ENCODE results near the gene NPR1. TPM values are rescaled to one million over a fixed set of nuclear protein-coding genes. Genes with fewer than 3 reads are reported as not detected.
"Not testable (repeated sequence)": the region's sequence is repeated elsewhere in the genome, so short reads cannot be mapped to it uniquely, and the experiment has no call there.

Gene NPR1
- polyA plus RNA-seq, 4 donors = 0.22 to 18.1 (median 1.4) TPM

DNA sequence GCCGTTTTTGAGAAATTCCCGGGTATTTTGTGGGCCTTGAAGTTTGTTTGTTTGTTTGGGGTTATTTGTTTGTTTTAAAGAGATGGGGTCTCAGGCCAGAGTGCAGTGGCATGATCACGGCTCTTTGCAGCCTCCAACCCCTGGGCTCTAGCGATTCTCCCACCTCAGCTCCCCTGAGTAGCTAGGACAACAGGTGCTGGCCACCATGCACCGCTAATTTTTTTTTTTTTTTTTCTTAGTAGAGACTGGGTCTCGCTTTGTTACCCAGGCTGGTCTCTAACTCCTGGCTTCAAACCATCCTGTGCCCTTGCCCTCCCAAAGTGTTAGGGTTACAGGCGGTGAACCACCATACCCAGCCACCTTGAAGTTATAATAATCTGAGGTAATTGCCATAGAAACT lies 42.6 kb upstream of the NPR1 start:
- FAIRE-seq = no peak
- 80 to 86% (median 86%) methylated on average over 7 of the region's 7 CpGs for WGBS, 3 donors

DNA sequence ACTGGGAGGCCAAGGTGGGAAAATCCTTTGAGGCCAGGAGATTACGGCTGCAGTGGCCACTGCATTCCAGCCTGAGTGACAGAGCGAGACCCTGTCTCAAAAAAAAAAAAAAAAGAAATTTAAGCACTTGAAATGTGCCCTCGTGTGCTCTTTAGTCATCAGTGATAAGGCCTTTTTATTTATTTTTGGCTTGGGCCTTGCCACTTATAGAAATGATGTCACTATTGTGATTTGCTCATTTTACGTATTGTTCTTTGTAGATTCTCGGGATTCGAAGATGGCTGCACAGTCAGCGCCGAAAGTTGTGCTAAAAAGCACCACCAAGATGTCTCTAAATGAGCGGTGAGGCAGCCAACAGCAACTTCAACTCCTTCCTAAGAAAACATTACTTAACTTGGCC lies 42.2 kb upstream of the NPR1 start:
- Histone ChIP-seq H3K9me3 (ENCODE audit: control insufficient read depth in 2 of 2, insufficient read depth in 1 of 2, low read depth in 1 of 2, low read length in 1 of 2) (no peaks in the 10 kb centered on the region), H3K36me3 (ENCODE audit: control insufficient read depth in 3 of 3, insufficient read depth in 2 of 3, low read depth in 1 of 3, low read length in 3 of 3) (peaks cover 10 to 49% (median 16%) of the 10 kb centered on the region in 3 donors), H3K4me1 (ENCODE audit: control insufficient read depth in 3 of 3, insufficient read depth in 2 of 3, low read depth in 1 of 3, low read length in 2 of 3) (peaks cover 6 to 40% (median 7%) of the 10 kb centered on the region in 3 donors), H3K27ac (ENCODE audit: low read depth in 1 of 3, low read length in 2 of 3) (no peak overlapping the region), H3K4me3 (ENCODE audit: low read depth in 1 of 3, low read length in 3 of 3) (no peak overlapping the region), H3K27me3 (ENCODE audit: control insufficient read depth in 3 of 3, insufficient read depth in 3 of 3, low read length in 3 of 3) (no peaks in the 10 kb centered on the region)
- FAIRE-seq (no peak), DNase-seq (no peak)
- 94 to 97% (median 95%) methylated on average over 9 of the region's 9 CpGs for WGBS, 3 donors

More for the DNA sequence above, 42.6 kb upstream of the NPR1 start:
- no peak for DNase-seq
- Histone ChIP-seq H3K27ac (ENCODE audit: low read depth in 1 of 3, low read length in 2 of 3) (no peak overlapping the region), H3K9me3 (ENCODE audit: control insufficient read depth in 2 of 2, insufficient read depth in 1 of 2, low read depth in 1 of 2, low read length in 1 of 2) (no peaks in the 10 kb centered on the region), H3K36me3 (ENCODE audit: control insufficient read depth in 3 of 3, insufficient read depth in 2 of 3, low read depth in 1 of 3, low read length in 3 of 3) (peaks cover 10 to 49% (median 13%) of the 10 kb centered on the region in 3 donors), H3K4me3 (ENCODE audit: low read depth in 1 of 3, low read length in 3 of 3) (no peak overlapping the region), H3K27me3 (ENCODE audit: control insufficient read depth in 3 of 3, insufficient read depth in 3 of 3, low read length in 3 of 3) (no peaks in the 10 kb centered on the region), H3K4me1 (ENCODE audit: control insufficient read depth in 3 of 3, insufficient read depth in 2 of 3, low read depth in 1 of 3, low read length in 2 of 3) (peaks cover 6 to 43% (median 7%) of the 10 kb centered on the region in 3 donors)

DNA sequence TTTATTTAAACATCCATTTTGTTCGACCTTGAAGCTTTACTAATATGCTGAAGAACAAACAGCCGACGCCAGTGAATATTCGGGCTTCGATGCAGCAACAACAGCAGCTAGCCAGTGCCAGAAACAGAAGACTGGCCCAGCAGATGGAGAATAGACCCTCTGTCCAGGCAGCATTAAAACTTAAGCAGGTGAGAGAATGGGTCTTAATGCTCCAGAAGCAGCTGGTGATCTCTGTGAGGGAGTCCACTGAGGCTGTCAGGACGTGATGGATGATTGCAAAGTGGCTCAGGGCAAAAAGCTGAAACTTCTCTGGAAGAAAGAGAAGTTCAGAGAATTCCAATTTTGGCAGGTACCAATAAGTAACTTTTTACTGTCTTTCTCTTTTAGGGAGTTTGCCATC lies 40.2 kb upstream of the NPR1 start:
- no peak for FAIRE-seq
- no peak for DNase-seq
- 52 to 73% (median 66%) methylated on average over 6 of the region's 6 CpGs for WGBS, 3 donors
- peaks cover 3 to 24% (median 5%) of the 10 kb centered on the region in 3 donors for H3K4me1 ChIP-seq (ENCODE audit: control insufficient read depth in 3 of 3, insufficient read depth in 2 of 3, low read depth in 1 of 3, low read length in 2 of 3)
- H3K36me3 ChIP-seq (ENCODE audit: control insufficient read depth in 3 of 3, insufficient read depth in 2 of 3, low read depth in 1 of 3, low read length in 3 of 3) = peaks cover 10 to 58% (median 26%) of the 10 kb centered on the region in 3 donors
- H3K9me3 ChIP-seq (ENCODE audit: control insufficient read depth in 2 of 2, insufficient read depth in 1 of 2, low read depth in 1 of 2, low read length in 1 of 2) = no peaks in the 10 kb centered on the region
- H3K4me3 ChIP-seq (ENCODE audit: low read depth in 1 of 3, low read length in 3 of 3) = no peak overlapping the region
- no peaks in the 10 kb centered on the region for H3K27me3 ChIP-seq (ENCODE audit: control insufficient read depth in 3 of 3, insufficient read depth in 3 of 3, low read length in 3 of 3)
- H3K27ac ChIP-seq (ENCODE audit: low read depth in 1 of 3, low read length in 2 of 3) = no peak overlapping the region

DNA sequence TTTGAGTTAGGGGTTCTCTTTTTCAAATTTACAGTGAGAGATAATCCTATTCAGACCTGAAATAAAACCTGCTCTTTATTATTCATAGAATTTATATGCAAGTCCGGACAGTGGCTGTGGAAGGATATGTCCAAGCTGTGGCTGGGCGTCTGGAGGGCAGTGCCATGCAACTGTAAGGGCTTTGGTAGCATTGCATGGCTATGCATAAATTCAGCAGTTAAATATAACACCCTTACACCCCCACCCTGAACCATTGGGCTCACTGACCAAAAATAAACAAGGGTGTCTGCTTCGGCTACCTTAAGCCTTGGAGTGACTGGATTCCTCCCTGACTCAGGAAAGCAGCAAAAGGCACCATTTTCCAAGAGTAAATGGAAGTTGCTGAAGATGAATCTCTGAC lies 39.2 kb upstream of the NPR1 start:
- DNase-seq (no peak), FAIRE-seq (no peak)
- no peak overlapping the region for H3K27ac ChIP-seq (ENCODE audit: low read depth in 1 of 3, low read length in 2 of 3)
- no peaks in the 10 kb centered on the region for H3K27me3 ChIP-seq (ENCODE audit: control insufficient read depth in 3 of 3, insufficient read depth in 3 of 3, low read length in 3 of 3)
- peaks cover 15 to 60% (median 26%) of the 10 kb centered on the region in 3 donors for H3K36me3 ChIP-seq (ENCODE audit: control insufficient read depth in 3 of 3, insufficient read depth in 2 of 3, low read depth in 1 of 3, low read length in 3 of 3)
- peaks cover 3 to 27% (median 4%) of the 10 kb centered on the region in 3 donors for H3K4me1 ChIP-seq (ENCODE audit: control insufficient read depth in 3 of 3, insufficient read depth in 2 of 3, low read depth in 1 of 3, low read length in 2 of 3)
- no peaks in the 10 kb centered on the region for H3K9me3 ChIP-seq (ENCODE audit: control insufficient read depth in 2 of 2, insufficient read depth in 1 of 2, low read depth in 1 of 2, low read length in 1 of 2)
- no peak overlapping the region for H3K4me3 ChIP-seq (ENCODE audit: low read depth in 1 of 3, low read length in 3 of 3)
- 85 to 94% (median 92%) methylated on average over 3 of the region's 3 CpGs for WGBS, 3 donors

DNA sequence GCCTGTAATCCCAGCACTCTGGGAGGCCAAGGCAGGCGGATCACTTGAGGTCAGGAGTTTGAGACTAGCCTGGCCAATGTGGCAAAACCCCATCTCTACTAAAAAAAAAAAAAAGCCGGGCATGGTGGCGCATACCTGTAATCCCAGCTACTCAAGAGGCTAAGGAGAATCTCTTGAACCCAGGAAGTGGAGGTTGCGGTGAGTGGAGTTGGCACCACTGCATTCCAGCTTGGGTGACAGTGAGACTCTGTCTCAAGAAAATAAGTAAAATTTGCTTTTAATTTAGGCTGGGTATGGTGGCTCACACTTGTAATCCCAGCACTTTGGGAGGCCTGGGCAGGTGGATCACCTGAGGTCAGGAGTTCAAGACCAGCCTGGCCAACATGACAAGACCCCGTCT lies 38.3 kb upstream of the NPR1 start:
- Histone ChIP-seq H3K36me3 (ENCODE audit: control insufficient read depth in 3 of 3, insufficient read depth in 2 of 3, low read depth in 1 of 3, low read length in 3 of 3) (peaks cover 20 to 65% (median 29%) of the 10 kb centered on the region in 3 donors), H3K4me1 (ENCODE audit: control insufficient read depth in 3 of 3, insufficient read depth in 2 of 3, low read depth in 1 of 3, low read length in 2 of 3) (peaks cover 3 to 27% (median 4%) of the 10 kb centered on the region in 3 donors)
- not testable (repeated sequence) for DNase-seq; H3K27ac ChIP-seq (ENCODE audit: low read depth in 1 of 3, low read length in 2 of 3); H3K9me3 ChIP-seq (ENCODE audit: control insufficient read depth in 2 of 2, insufficient read depth in 1 of 2, low read depth in 1 of 2, low read length in 1 of 2); H3K27me3 ChIP-seq (ENCODE audit: control insufficient read depth in 3 of 3, insufficient read depth in 3 of 3, low read length in 3 of 3); H3K4me3 ChIP-seq (ENCODE audit: low read depth in 1 of 3, low read length in 3 of 3); FAIRE-seq
- 97 to 98% (median 98%) methylated on average over 5 of the region's 5 CpGs for WGBS, 3 donors

DNA sequence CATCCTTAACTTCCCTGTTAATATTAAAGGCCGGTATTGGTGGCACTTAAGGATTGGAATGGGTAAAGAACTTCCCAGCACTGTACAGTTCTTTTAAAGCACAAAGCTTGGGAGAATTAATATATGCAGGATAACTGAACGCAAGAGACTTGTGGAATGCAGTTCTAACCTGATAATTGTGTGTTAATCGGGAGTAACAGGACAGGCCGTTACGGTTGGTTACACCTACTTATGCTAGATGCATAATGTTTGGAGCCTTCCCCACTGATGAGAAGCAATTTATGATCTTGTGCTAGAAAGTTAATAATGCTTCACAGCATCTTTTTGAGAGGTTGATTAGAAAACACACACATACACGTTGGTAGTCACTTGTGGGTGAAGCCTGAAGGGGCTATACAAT lies 37.6 kb upstream of the NPR1 start:
- Histone ChIP-seq H3K4me1 (ENCODE audit: control insufficient read depth in 3 of 3, insufficient read depth in 2 of 3, low read depth in 1 of 3, low read length in 2 of 3) (peaks cover 2 to 24% (median 3%) of the 10 kb centered on the region in 3 donors), H3K4me3 (ENCODE audit: low read depth in 1 of 3, low read length in 3 of 3) (no peak overlapping the region), H3K27ac (ENCODE audit: low read depth in 1 of 3, low read length in 2 of 3) (no peak overlapping the region), H3K27me3 (ENCODE audit: control insufficient read depth in 3 of 3, insufficient read depth in 3 of 3, low read length in 3 of 3) (no peaks in the 10 kb centered on the region), H3K36me3 (ENCODE audit: control insufficient read depth in 3 of 3, insufficient read depth in 2 of 3, low read depth in 1 of 3, low read length in 3 of 3) (peaks cover 20 to 60% (median 35%) of the 10 kb centered on the region in 3 donors), H3K9me3 (ENCODE audit: control insufficient read depth in 2 of 2, insufficient read depth in 1 of 2, low read depth in 1 of 2, low read length in 1 of 2) (no peaks in the 10 kb centered on the region)
- FAIRE-seq (no peak), DNase-seq (no peak)
- 77 to 78% (median 78%) methylated on average over 6 of the region's 6 CpGs for WGBS, 3 donors

DNA sequence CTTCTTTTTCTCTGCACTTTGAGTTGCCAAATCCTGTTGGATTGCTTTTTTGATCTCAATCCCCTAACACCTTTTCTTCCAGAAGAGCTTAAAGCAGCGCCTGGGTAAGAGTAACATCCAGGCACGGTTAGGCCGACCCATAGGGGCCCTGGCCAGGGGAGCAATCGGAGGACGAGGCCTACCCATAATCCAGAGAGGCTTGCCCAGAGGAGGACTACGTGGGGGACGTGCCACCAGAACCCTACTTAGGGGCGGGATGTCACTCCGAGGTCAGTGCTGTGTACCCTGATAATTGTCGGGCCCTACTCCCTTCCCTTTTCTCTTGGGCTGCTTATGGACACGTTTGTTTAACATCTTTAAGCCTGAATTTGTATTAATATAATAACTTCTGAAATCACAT lies 36.3 kb upstream of the NPR1 start:
- Histone ChIP-seq H3K27me3 (ENCODE audit: control insufficient read depth in 3 of 3, insufficient read depth in 3 of 3, low read length in 3 of 3) (no peaks in the 10 kb centered on the region), H3K4me3 (ENCODE audit: low read depth in 1 of 3, low read length in 3 of 3) (no peak overlapping the region), H3K27ac (ENCODE audit: low read depth in 1 of 3, low read length in 2 of 3) (no peak overlapping the region), H3K9me3 (ENCODE audit: control insufficient read depth in 2 of 2, insufficient read depth in 1 of 2, low read depth in 1 of 2, low read length in 1 of 2) (no peaks in the 10 kb centered on the region), H3K36me3 (ENCODE audit: control insufficient read depth in 3 of 3, insufficient read depth in 2 of 3, low read depth in 1 of 3, low read length in 3 of 3) (peaks cover 20 to 58% (median 26%) of the 10 kb centered on the region in 3 donors), H3K4me1 (ENCODE audit: control insufficient read depth in 3 of 3, insufficient read depth in 2 of 3, low read depth in 1 of 3, low read length in 2 of 3) (peaks cover 0 to 16% (median 0%) of the 10 kb centered on the region in 3 donors)
- FAIRE-seq = no peak
- no peak for DNase-seq
- 86 to 91% (median 88%) methylated on average over 11 of the region's 11 CpGs for WGBS, 3 donors

DNA sequence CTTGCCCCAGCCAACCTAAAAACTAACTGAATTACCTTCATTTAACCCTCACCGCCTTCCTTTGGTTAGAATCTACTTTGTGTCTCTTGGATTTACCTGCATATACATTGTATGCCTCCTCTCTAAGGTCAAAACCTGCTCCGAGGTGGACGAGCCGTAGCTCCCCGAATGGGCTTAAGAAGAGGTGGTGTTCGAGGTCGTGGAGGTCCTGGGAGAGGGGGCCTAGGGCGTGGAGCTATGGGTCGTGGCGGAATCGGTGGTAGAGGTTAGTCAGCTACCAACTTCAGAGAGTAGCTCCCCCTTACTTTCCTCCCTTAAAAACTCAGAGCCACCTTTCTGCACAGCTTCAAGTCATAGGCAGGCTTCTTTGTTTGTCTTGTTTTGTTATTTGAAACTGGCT lies 35.4 kb upstream of the NPR1 start:
- Histone ChIP-seq H3K27me3 (ENCODE audit: control insufficient read depth in 3 of 3, insufficient read depth in 3 of 3, low read length in 3 of 3) (no peaks in the 10 kb centered on the region), H3K9me3 (ENCODE audit: control insufficient read depth in 2 of 2, insufficient read depth in 1 of 2, low read depth in 1 of 2, low read length in 1 of 2) (no peaks in the 10 kb centered on the region), H3K4me1 (ENCODE audit: control insufficient read depth in 3 of 3, insufficient read depth in 2 of 3, low read depth in 1 of 3, low read length in 2 of 3) (peaks cover 0 to 10% (median 0%) of the 10 kb centered on the region in 3 donors), H3K27ac (ENCODE audit: low read depth in 1 of 3, low read length in 2 of 3) (no peak overlapping the region), H3K4me3 (ENCODE audit: low read depth in 1 of 3, low read length in 3 of 3) (no peak overlapping the region), H3K36me3 (ENCODE audit: control insufficient read depth in 3 of 3, insufficient read depth in 2 of 3, low read depth in 1 of 3, low read length in 3 of 3) (peaks cover 18 to 60% (median 26%) of the 10 kb centered on the region in 3 donors)
- WGBS, 3 donors = 90 to 94% (median 92%) methylated on average over 11 of the region's 11 CpGs
- no peak for DNase-seq
- FAIRE-seq = no peak

DNA sequence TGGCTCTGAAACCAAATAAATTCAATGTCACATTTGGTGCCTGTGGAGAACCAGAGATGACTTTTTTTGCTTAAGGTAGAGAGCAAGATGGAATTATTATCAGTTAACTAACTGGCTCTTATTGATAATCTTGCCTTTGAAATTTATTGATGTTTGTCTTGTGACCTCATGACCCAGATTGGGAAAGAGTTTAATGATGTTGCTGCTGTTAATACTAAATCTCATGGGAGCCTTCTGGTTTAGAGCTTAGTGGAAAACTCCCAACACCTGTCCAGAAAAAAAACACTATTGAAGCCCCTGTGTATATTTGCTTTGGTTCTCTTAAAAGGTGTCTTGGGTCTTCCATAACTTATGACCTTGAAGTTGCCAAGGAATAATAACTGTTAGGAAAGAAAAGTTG lies 34.7 kb upstream of the NPR1 start:
- Histone ChIP-seq H3K4me1 (ENCODE audit: control insufficient read depth in 3 of 3, insufficient read depth in 2 of 3, low read depth in 1 of 3, low read length in 2 of 3) (peaks cover 0 to 7% (median 0%) of the 10 kb centered on the region in 3 donors), H3K9me3 (ENCODE audit: control insufficient read depth in 2 of 2, insufficient read depth in 1 of 2, low read depth in 1 of 2, low read length in 1 of 2) (no peaks in the 10 kb centered on the region), H3K27me3 (ENCODE audit: control insufficient read depth in 3 of 3, insufficient read depth in 3 of 3, low read length in 3 of 3) (no peaks in the 10 kb centered on the region), H3K4me3 (ENCODE audit: low read depth in 1 of 3, low read length in 3 of 3) (no peak overlapping the region), H3K36me3 (ENCODE audit: control insufficient read depth in 3 of 3, insufficient read depth in 2 of 3, low read depth in 1 of 3, low read length in 3 of 3) (peaks cover 15 to 55% (median 26%) of the 10 kb centered on the region in 3 donors), H3K27ac (ENCODE audit: low read depth in 1 of 3, low read length in 2 of 3) (no peak overlapping the region)
- peak in 1 of 2 donors; percentile 61 for DNase-seq
- FAIRE-seq = no peak
